Hepatic stellate cell (primary cell): Measurements from ENCODE around the gene CXCL6.

Experiments
- DNase-seq: peaks from one replicate; pipeline ENCODE4 v3.0.0; 2011; ENCODE audit warnings: low spot score

The CXCL6 gene

DNA sequence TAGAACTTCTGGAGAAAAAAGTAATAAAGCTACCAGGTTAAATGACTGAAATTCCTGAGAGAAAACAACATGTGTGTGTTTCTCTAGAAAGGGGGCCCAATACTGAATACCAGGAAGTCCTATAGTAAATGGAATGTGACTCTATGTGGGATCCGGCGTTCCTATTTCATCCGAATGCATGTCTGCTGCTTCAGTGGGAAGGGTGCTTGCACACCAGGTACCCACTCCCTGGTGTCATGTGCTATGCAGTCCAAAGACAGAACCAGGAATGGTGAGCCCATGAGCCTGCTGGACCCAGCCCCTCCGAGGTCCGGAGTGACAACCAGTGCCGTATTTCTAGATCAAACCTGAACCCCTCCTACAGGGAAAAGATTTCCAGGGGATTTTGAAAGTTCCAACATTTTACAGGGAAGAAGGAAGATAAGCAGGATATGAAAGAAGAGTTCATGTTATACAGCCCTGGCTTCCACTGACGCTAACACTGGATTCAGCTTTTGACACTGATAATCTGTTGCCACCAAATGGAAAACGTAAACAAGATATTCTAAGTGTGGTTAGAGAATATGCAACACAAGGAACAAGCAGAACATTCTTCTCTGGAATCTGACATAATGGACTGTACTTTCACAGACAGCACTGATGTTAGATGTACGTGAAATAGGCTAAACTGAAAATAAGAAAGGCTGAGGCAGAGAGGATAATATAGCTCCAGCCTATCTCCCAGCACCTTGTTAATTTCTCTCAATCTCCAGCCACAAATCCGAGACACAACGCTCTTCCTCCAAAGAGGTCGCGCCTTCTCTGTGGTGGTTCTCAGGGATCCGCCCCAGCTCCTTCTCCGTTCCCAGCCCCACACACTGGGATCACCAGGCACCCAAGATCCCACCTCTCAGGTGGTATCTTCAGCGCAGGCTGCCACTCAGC is 32.0 kb downstream of the CXCL6 start:
- DNase-seq, result no peak

DNA sequence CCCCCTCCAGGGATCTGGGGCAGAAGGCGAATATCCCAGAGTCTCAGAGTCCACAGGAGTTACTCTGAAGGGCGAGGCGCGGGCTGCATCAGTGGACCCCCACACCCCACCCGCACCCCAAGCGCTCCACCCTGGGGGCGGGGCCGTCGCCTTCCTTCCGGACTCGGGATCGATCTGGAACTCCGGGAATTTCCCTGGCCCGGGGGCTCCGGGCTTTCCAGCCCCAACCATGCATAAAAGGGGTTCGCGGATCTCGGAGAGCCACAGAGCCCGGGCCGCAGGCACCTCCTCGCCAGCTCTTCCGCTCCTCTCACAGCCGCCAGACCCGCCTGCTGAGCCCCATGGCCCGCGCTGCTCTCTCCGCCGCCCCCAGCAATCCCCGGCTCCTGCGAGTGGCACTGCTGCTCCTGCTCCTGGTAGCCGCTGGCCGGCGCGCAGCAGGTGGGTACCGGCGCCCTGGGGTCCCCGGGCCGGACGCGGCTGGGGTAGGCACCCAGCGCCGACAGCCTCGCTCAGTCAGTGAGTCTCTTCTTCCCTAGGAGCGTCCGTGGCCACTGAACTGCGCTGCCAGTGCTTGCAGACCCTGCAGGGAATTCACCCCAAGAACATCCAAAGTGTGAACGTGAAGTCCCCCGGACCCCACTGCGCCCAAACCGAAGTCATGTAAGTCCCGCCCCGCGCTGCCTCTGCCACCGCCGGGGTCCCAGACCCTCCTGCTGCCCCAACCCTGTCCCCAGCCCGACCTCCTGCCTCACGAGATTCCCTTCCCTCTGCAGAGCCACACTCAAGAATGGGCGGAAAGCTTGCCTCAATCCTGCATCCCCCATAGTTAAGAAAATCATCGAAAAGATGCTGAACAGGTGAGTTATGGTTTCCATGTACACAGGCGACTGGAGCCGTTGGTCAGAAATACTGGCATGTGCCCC is 32.9 kb downstream of the CXCL6 start, which contains the start of gene CXCL1:
CXCL1 (plus strand) TSS at position 264 of the 926 bp plus-strand sequence; CDS start at position 342, 78 bp downstream.
- DNase-seq, result peak; percentile 26

DNA sequence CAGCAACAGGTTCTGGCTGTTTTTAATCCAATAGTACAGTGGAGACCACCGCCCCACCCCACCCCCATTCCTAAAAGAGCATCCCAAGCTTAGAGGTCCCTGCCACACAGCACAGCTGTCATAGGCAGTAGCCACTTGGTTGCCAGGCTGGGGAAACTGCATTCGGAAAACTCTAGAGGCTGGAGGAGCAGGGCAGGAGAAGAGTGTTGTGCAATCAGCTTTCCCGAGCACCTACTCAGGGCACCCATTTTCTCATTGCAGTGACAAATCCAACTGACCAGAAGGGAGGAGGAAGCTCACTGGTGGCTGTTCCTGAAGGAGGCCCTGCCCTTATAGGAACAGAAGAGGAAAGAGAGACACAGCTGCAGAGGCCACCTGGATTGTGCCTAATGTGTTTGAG is 33.8 kb downstream of the CXCL6 start:
- DNase-seq, result no peak

DNA sequence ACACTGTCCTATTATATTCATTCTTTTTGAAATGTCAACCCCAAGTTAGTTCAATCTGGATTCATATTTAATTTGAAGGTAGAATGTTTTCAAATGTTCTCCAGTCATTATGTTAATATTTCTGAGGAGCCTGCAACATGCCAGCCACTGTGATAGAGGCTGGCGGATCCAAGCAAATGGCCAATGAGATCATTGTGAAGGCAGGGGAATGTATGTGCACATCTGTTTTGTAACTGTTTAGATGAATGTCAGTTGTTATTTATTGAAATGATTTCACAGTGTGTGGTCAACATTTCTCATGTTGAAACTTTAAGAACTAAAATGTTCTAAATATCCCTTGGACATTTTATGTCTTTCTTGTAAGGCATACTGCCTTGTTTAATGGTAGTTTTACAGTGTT is 34.3 kb downstream of the CXCL6 start:
- DNase-seq, result no peak

DNA sequence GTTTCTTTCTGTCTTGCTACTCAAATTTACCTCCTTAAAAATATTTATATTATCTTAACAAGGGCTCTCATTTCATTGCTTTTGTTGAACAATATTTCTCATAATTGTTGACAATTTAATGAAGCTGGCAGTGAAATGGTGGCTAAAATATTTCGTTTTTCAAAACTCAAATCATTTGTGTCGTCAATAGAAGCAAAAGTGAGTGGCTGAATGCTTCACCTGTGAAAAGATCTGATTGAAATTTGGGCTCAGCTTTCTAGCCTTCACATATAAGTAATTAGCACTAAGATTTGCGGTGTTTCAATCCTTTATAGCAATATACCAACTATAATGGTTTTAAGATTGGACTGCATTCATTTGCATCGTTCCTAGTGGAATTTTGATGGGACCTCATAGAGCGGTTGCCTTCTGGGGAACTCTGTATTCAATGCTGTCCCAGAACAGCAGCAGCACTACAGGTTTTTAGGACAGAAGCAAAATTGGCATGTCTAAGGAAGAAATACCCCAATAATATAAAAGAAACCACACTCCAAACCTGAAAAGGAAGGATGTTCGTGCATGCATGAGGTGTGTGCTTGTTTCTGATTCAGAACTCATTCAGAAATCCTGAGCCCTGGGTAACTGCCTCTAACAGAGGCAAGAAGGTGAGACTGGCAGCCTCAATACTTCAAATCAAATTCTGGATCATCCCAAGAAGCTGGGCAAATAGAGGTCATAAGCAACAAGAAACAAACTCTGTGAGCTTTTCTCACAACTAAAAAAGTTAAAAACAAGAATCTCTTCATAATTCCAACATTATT is 35.2 kb downstream of the CXCL6 start:
- no peak for DNase-seq

DNA sequence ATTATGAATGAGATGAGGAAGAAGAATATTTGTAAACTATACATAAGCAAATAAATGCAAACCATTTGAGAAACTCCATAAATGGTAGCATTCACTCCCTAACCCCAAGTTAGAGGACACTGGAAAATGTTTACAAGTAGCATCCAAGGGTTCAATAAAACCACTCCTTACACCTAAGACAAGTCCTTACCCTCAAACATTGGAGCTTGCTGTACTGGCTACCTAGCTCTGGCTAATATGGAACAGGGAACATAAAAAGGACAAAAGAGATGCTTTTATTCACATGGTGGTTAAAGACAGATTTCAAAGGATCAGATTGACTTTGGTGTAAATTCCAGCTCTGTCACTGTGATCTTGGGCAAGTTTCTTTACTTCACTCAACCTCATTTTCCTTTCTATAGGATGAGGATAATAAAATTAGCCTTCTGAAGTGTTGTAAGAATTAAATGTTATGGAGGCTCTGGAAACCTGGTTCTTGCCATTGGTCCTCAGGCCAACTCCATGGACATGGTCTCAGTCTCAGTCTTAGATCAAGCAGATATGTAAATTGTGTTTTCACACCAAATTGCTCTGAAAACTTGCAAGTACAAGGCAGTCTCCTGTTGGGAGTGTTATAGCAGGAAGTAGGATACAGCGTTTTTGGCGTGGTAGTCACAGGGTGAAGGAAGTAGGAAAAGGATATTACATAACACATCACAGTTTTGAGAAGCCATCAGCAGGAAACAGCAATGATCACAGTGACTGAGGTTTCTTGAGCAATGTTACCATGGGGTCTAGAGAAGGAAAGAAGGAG is 36.0 kb downstream of the CXCL6 start:
- no peak for DNase-seq

DNA sequence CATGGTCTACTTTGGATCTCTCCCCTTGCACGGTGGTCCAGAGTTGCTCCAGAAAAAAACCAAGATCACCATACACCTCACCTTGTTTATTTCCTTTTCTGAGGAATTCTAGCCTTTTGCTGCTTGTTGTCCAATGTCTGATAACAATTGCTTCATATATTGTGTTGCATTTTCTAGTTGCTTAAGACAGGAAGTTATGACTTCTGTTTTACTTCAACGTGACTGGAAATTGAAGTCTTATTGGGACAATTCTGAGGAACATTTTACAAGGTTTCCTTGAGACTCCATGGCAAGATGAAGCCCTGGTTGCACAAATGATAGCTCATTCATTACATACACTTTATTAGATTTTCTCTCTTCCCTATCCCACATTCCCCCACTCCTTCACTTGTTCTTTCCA is 37.9 kb downstream of the CXCL6 start:
- no peak for DNase-seq

DNA sequence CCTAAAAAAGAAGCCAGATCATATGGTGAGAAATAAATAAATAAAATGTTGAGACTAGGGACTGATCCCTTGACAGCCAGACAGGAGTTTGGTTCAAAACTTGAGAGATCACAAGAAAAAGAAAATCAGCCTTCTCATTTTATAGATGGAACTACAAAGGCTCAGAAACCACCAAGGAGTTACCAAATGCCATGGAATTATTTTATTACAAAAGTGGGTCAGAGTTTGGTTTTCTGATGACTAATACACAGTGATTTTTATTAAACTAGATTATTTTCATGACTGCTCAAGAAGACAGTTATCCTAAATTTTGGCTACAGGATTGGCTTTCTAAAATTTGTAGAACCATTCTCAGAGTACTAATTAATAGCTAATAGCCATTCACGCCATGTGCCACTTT is 38.9 kb downstream of the CXCL6 start:
- no peak for DNase-seq

DNA sequence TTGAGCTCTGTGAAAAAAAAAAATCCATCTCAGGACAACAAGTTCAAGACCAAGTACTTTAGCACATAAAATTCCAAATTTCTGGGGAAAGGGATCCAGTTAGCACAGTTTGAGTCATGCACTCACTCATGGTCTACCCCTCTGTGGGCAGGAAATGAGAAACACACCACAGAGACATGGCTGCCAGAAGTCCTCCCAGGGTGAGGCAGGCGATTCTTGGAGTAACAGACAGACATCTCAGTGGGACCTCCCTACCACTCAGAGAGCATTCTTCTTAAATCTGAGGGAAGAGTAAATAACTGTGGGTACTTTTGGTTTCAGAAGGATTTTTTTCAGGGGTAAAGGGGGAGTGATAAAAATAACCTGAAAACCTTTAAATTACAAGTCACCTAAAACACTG is 46.8 kb downstream of the CXCL6 start:
- DNase-seq, result no peak

DNA sequence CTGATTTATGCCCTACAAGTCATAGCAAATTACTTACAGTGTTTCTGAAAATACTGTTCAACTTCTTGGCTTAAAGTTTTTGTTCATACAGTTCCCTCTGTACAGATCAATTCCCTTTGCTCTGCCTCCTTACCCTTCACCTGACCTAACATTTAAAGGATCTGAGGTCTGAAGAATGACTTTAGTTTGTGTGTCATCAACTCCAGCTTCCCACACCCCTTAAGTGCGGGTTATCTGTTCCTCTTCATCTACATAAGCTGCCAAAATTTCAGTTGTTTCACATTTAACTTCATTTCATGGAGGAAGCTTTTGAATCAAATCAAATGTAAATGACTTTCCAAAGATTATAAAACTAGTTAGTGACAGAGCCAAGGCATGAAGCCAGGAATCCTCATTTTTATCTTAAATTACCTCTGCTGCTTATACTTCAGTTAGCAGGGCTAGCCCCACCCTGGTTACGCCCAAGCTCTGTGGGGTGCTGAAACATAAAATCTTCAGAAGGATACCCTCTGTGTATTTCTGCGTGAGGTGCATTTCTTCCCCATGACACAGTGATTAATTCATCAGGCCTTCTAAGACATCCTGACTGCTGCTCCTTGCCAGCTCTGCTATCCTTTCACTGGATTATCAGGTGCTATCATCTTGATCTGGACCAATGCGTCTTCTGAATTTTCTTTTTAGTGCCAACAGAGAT is 49.2 kb downstream of the CXCL6 start:
- no peak for DNase-seq
